KMS-11 (cell line): ENCODE results near the gene TMEFF2.
"Not testable (repeated sequence)": the region's sequence is repeated elsewhere in the genome, so short reads cannot be mapped to it uniquely, and the experiment has no call there.

Source experiments
- H2AFZ ChIP-seq: fragments of 200-600 bp; sonication (generic); 2 replicates; pipeline ENCODE4 v1.6.1; 2016; ENCODE audit warnings: antibody characterized with exemption, mixed run types, low read depth
- H3K27ac ChIP-seq: fragments of 200-600 bp; sonication (generic); 2 replicates; pipeline ENCODE4 v1.6.1; 2016; ENCODE audit warnings: mild to moderate bottlenecking, mixed run types
- H3K27me3 ChIP-seq: fragments of 200-600 bp; sonication (generic); 2 replicates; pipeline ENCODE4 v1.6.1; 2017; ENCODE audit warnings: mild to moderate bottlenecking, low read depth, mixed run types, moderate library complexity; ENCODE audit not compliant: insufficient read depth
- H3K36me3 ChIP-seq: fragments of 200-600 bp; sonication (generic); 2 replicates; pipeline ENCODE4 v1.6.1; 2017; ENCODE audit warnings: mild to moderate bottlenecking, mixed run types; ENCODE audit not compliant: insufficient read depth
- H3K4me1 ChIP-seq: fragments of 200-600 bp; sonication (generic); 2 replicates; pipeline ENCODE4 v1.6.1; 2016; ENCODE audit warnings: mild to moderate bottlenecking, low read depth, mixed run types; ENCODE audit not compliant: poor library complexity, severe bottlenecking
- H3K4me2 ChIP-seq: fragments of 200-600 bp; sonication (generic); 2 replicates; pipeline ENCODE4 v1.7.0; 2016; ENCODE audit warnings: mild to moderate bottlenecking, mixed run types
- H3K4me3 ChIP-seq: fragments of 200-600 bp; sonication (generic); IDR thresholded peaks from 2 replicates; pipeline ENCODE4 v1.6.1; 2017; ENCODE audit warnings: low read depth, low read length, mixed read lengths; ENCODE audit not compliant: insufficient read depth
- H3K79me2 ChIP-seq: fragments of 200-600 bp; sonication (generic); 2 replicates; pipeline ENCODE4 v1.6.1; 2016; ENCODE audit warnings: low read depth, mixed run types; ENCODE audit not compliant: insufficient read depth
- H3K9ac ChIP-seq: fragments of 200-600 bp; sonication (generic); 2 replicates; pipeline ENCODE4 v1.6.1; 2016; ENCODE audit warnings: mild to moderate bottlenecking, mixed run types
- H4K20me1 ChIP-seq: fragments of 200-600 bp; sonication (generic); 2 replicates; pipeline ENCODE4 v1.6.1; 2016; ENCODE audit warnings: mild to moderate bottlenecking, mixed run types; ENCODE audit not compliant: insufficient read depth
- CTCF ChIP-seq: fragments of 200-600 bp; sonication (generic); conservative IDR thresholded peaks from 2 replicates; pipeline ENCODE4 v1.6.1; 2017; ENCODE audit warnings: low read depth, mild to moderate bottlenecking, antibody characterized with exemption, low read length, moderate library complexity, mixed read lengths

The TMEFF2 gene

DNA sequence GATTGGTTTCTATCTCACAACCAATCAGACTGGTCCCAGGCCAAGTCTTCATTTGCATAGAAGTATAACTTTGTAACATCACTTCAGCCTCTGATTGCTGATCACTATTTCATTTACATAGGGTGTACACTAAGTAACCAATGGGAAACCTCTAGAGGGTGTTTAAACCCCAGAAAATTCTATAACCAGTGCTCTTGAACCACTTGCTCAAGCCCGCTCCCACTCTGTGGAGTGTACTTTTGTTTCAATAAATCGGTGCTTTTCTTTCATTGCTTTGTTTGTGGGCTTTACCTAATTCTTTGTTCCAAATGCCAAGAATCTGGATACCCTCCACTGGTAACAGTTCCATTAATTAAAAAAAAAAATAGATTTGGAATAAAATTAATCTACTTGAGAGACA is 77.0 kb downstream of the TMEFF2 start:
- no peaks in the 10 kb centered on the region for H3K4me1 ChIP-seq

DNA sequence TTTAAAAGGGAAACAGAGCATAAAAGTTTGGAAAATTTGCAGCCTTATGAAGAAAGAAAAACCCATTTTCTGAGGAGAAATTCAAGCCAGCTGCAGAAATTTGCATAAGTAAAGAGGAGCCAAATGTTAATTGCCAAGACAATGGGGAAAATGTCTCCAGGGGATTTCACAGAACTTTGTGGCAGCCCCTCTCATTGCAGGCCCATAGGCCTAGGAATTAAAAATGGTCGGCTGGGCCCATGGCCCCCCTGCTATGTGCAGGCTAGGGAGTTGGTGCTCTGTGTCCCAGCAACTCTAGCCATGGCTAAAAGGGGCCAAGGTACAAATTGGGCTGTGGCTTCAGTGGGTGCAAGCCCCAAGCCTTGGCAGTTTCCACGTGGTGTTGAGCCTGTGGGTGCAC is 83.2 kb downstream of the TMEFF2 start:
- H3K4me1 ChIP-seq, H3K27me3 ChIP-seq, H3K4me3 ChIP-seq, H3K4me2 ChIP-seq, H4K20me1 ChIP-seq, H3K36me3 ChIP-seq, H3K9ac ChIP-seq, H2AFZ ChIP-seq, H3K79me2 ChIP-seq, H3K27ac ChIP-seq: not testable (repeated sequence)

More for the DNA sequence above, 77.0 kb downstream of the TMEFF2 start:
- Histone ChIP-seq H3K36me3 (no peaks in the 10 kb centered on the region), H3K9ac (no peak overlapping the region), H3K27me3 (no peaks in the 10 kb centered on the region), H3K27ac (no peak overlapping the region), H4K20me1 (no peaks in the 10 kb centered on the region), H3K79me2 (no peaks in the 10 kb centered on the region), H2AFZ (no peak overlapping the region), H3K4me3 (no peak overlapping the region), H3K4me2 (no peak overlapping the region)
- TF ChIP-seq CTCF = no peak

DNA sequence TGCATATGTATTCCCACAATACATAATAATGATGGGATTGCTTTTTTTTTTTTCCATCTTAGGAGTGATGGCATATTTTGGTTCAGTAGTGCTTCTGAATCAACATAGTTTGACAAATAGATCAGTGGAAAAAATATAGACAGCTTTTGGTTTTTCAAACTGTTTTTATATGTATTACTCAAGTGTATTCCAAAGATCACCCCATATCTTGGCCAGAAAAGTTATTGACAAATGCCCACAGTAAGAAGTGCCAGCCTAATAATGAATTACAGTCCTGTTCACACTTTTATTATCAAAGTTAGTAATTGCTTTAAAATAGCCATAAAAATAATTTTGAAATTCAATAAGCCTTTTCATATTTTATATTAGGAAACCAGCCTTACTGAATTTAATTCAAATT is 95.0 kb downstream of the TMEFF2 start:
- Histone ChIP-seq H3K36me3 (no peaks in the 10 kb centered on the region), H4K20me1 (no peaks in the 10 kb centered on the region), H2AFZ (no peak overlapping the region), H3K4me1 (no peaks in the 10 kb centered on the region), H3K79me2 (no peaks in the 10 kb centered on the region), H3K27me3 (no peaks in the 10 kb centered on the region), H3K9ac (no peak overlapping the region), H3K4me3 (no peak overlapping the region), H3K4me2 (no peak overlapping the region), H3K27ac (no peak overlapping the region)
- TF ChIP-seq CTCF = no peak

DNA sequence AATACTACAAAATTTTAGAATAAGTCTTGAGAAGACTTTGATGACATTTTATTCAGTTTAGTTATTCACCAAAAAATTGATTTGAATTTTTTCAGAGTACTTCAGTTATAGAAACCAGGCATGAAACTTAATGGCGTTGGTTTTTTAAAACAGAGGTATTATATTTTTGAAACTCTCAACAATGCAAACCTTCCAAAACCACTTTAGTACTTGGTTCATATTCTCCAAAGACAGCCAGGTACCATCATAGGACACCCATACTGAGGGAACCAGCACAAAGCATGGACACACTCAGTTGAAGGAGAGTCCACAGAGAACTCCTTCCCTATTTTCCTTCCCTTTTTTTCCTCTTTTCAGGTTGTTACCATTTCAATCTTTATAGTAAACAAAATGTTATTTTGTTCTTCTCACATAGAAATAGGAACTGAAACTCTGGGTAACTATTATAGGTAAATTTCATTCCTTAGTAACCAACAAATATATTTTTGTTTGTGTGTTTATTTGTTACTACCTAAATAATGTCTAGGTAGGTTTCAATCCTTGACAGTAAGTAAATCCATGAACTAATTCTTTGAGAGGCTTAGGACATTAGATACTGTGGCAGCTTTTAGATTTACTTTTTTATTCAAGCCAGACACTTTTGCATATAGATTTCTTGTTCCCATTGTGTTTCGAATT is 95.8 kb downstream of the TMEFF2 start:
- no peak overlapping the region for H3K9ac ChIP-seq
- no peak for TF ChIP-seq CTCF
- no peaks in the 10 kb centered on the region for H3K27me3 ChIP-seq
- no peak overlapping the region for H3K4me2 ChIP-seq
- H4K20me1 ChIP-seq = no peaks in the 10 kb centered on the region
- H3K27ac ChIP-seq = no peak overlapping the region
- H2AFZ ChIP-seq = no peak overlapping the region
- H3K4me1 ChIP-seq = no peaks in the 10 kb centered on the region
- H3K4me3 ChIP-seq = no peak overlapping the region
- no peaks in the 10 kb centered on the region for H3K36me3 ChIP-seq
- no peaks in the 10 kb centered on the region for H3K79me2 ChIP-seq

- Histone ChIP-seq H3K27ac (no peak overlapping the region), H3K4me3 (no peak overlapping the region), H3K4me1 (no peaks in the 10 kb centered on the region), H4K20me1 (no peaks in the 10 kb centered on the region), H3K27me3 (no peaks in the 10 kb centered on the region), H3K79me2 (no peaks in the 10 kb centered on the region), H3K9ac (no peak overlapping the region), H3K4me2 (no peak overlapping the region), H2AFZ (no peak overlapping the region), H3K36me3 (no peaks in the 10 kb centered on the region)
- TF ChIP-seq CTCF = no peak
Measured at GRCh38 chr2:192091476-192091875, 103.3 kb downstream of the TMEFF2 start.
